Keratinocyte (primary cell): ENCODE results near the gene MAML2. TPM values are rescaled to one million over a fixed set of nuclear protein-coding genes. Genes with fewer than 3 reads are reported as not detected.
"Not testable (repeated sequence)": the region's sequence is repeated elsewhere in the genome, so short reads cannot be mapped to it uniquely, and the experiment has no call there.

Experiments
- DNase-seq: peaks from one replicate; pipeline ENCODE4 v3.0.0-alpha.2; 2011; ENCODE audit warnings: low read depth, missing footprints, low spot score
- FAIRE-seq: peaks from 2 replicates; lab custom pipeline; 2011; peaks lifted over from hg19 to GRCh38; lab: Jason Lieb, UNC
- H2AFZ ChIP-seq: 2 replicates; pipeline ENCODE4 v1.6.0; 2012; ENCODE audit warnings: low read length, control low read depth, inconsistent platforms; ENCODE audit not compliant: control insufficient read depth
- H3K27ac ChIP-seq: 2 replicates; pipeline ENCODE4 v1.5.1; 2011; ENCODE audit warnings: low read length; ENCODE audit not compliant: control insufficient read depth, insufficient read depth
- H3K27me3 ChIP-seq: 3 replicates; pipeline ENCODE4 v1.6.0; 2011; ENCODE audit warnings: low read length; ENCODE audit not compliant: control insufficient read depth, insufficient read depth; ENCODE audit errors: extremely low read depth
- H3K36me3 ChIP-seq, 2 experiments: 2 replicates in 1 of 2; 3 replicates in 1 of 2; pipeline ENCODE4 v1.5.1; 2011; ENCODE audit warnings: low read length in 2 of 2, mild to moderate bottlenecking in 1 of 2; ENCODE audit not compliant: control insufficient read depth in 2 of 2, insufficient read depth in 2 of 2; ENCODE audit errors: extremely low read depth in 1 of 2
- H3K4me1 ChIP-seq: 3 replicates; pipeline ENCODE4 v1.5.1; 2011; ENCODE audit warnings: low read length; ENCODE audit not compliant: control insufficient read depth, insufficient read depth; ENCODE audit errors: extremely low read depth
- H3K4me2 ChIP-seq: 3 replicates; pipeline ENCODE4 v1.6.0; 2011; ENCODE audit warnings: low read depth, low read length; ENCODE audit not compliant: control insufficient read depth, insufficient read depth; ENCODE audit errors: extremely low read depth
- H3K4me3 ChIP-seq, 3 experiments: fragments of 200-600 bp in 1 of 3; sonication (generic) in 1 of 3; 2 replicates in 2 of 3; 3 replicates in 1 of 3; pipeline ENCODE4 v1.5.1; 2011 to 2016; ENCODE audit warnings: low read length in 3 of 3, mild to moderate bottlenecking in 3 of 3, control low read depth in 2 of 3, inconsistent platforms in 1 of 3, low read depth in 1 of 3, mixed read lengths in 1 of 3, mixed run types in 1 of 3, moderate library complexity in 1 of 3; ENCODE audit not compliant: control insufficient read depth in 2 of 3, insufficient read depth in 2 of 3; ENCODE audit errors: extremely low read depth in 1 of 3
- H3K79me2 ChIP-seq: 2 replicates; pipeline ENCODE4 v1.6.0; 2012; ENCODE audit warnings: low read length; ENCODE audit not compliant: control insufficient read depth, insufficient read depth
- H3K9ac ChIP-seq: 3 replicates; pipeline ENCODE4 v1.6.0; 2011; ENCODE audit warnings: low read length; ENCODE audit not compliant: control insufficient read depth, insufficient read depth; ENCODE audit errors: extremely low read depth
- H3K9me1 ChIP-seq: 3 replicates; pipeline ENCODE4 v1.6.0; 2011; ENCODE audit warnings: low read length; ENCODE audit not compliant: control insufficient read depth, insufficient read depth; ENCODE audit errors: extremely low read depth
- H3K9me3 ChIP-seq: 2 replicates; pipeline ENCODE4 v1.5.1; 2012; ENCODE audit warnings: low read depth, low read length; ENCODE audit not compliant: control insufficient read depth
- H4K20me1 ChIP-seq: 3 replicates; pipeline ENCODE4 v1.6.0; 2011; ENCODE audit warnings: low read length; ENCODE audit not compliant: control insufficient read depth, insufficient read depth; ENCODE audit errors: extremely low read depth
- CTCF ChIP-seq, 3 experiments: IDR thresholded peaks in 1 of 3; conservative IDR thresholded peaks in 1 of 3; optimal IDR thresholded peaks in 1 of 3; 2 replicates in 2 of 3; 3 replicates in 1 of 3; pipeline versions ENCODE3 to v1.5.1; 2011; ENCODE audit warnings: low read length in 3 of 3, mild to moderate bottlenecking in 3 of 3, moderate library complexity in 2 of 3, control low read depth in 1 of 3, inconsistent platforms in 1 of 3; ENCODE audit not compliant: insufficient read depth in 2 of 3; ENCODE audit errors: extremely low read depth in 1 of 3
- EZH2 ChIP-seq: IDR thresholded peaks from one replicate; pipeline ENCODE4 v1.6.1; 2012; ENCODE audit warnings: inconsistent platforms, mild to moderate bottlenecking, low read length, moderate library complexity
- dilution Hi-C: fragments of 300-500 bp; cut with MboI; formaldehyde crosslinking; loops from one replicate; pipeline ENCODE4 v1.7.0; 2020; ENCODE audit warnings: low sequenced_read_pairs; ENCODE audit not compliant: extremely low pct_ligation_motif_present
- polyA plus RNA-seq, 5 experiments: library from polyadenylated mRNA; depleted of rRNA in 3 of 5; stranded (reverse) in 3 of 5; stranded (forward) in 1 of 5; unstranded in 1 of 5; fragments of >200 nt; gene quantifications; 1 replicate in 1 of 5; 2 replicates in 3 of 5; 3 replicates in 1 of 5; pipeline versions ENCODE4 v1.2.1 to v1.2.3, GENCODE V29; 2011 to 2012; ENCODE audit warnings: missing spikeins in 2 of 5, low read depth in 1 of 5, low replicate concordance in 1 of 5

The MAML2 gene
- polyA plus RNA-seq, 1 donor (not counting 4 experiments of a cell fraction or from before 2014, with no cell fraction given): 4.2 TPM

GRCh38 chr11:96271777-96272176 lies 71.2 kb downstream of the MAML2 start:
- no peak overlapping the region for H3K4me2 ChIP-seq
- peaks cover 18% of the 10 kb centered on the region for H3K4me1 ChIP-seq
- FAIRE-seq: no peak
- no peak overlapping the region for H3K27ac ChIP-seq
- no peaks in the 10 kb centered on the region for H3K79me2 ChIP-seq
- H2AFZ ChIP-seq: no peak overlapping the region
- TF ChIP-seq CTCF (optimal IDR thresholded peaks at IDR 0.05 in 1 of 3, IDR thresholded peaks at IDR 0.05 in 1 of 3, conservative IDR thresholded peaks at IDR 0.05 in 1 of 3; ENCODE audit: extremely low read depth in 1 of 3, insufficient read depth in 2 of 3, low read length in 3 of 3): no peak
- no peak for TF ChIP-seq EZH2
- no peaks in the 10 kb centered on the region for H3K36me3 ChIP-seq
- H4K20me1 ChIP-seq: no peaks in the 10 kb centered on the region
- H3K9me1 ChIP-seq: no peaks in the 10 kb centered on the region
- H3K4me3 ChIP-seq: no peak overlapping the region
- DNase-seq: no peak
- no peaks in the 10 kb centered on the region for H3K27me3 ChIP-seq
- no peak overlapping the region for H3K9ac ChIP-seq
- dilution Hi-C loops: no loop called here
- no peaks in the 10 kb centered on the region for H3K9me3 ChIP-seq

GRCh38 chr11:96271352-96271751 lies 71.6 kb downstream of the MAML2 start:
- H3K4me2 ChIP-seq, H4K20me1 ChIP-seq, H3K9me1 ChIP-seq, H3K4me3 ChIP-seq, H3K9me3 ChIP-seq, H3K27ac ChIP-seq, H2AFZ ChIP-seq, H3K36me3 ChIP-seq, DNase-seq, H3K79me2 ChIP-seq, FAIRE-seq, dilution Hi-C loops, H3K9ac ChIP-seq, H3K27me3 ChIP-seq: not testable (repeated sequence)
- peaks cover 16% of the 10 kb centered on the region for H3K4me1 ChIP-seq

- H3K27me3 ChIP-seq, H2AFZ ChIP-seq, H3K4me2 ChIP-seq, FAIRE-seq, H3K36me3 ChIP-seq, dilution Hi-C loops, H3K9me1 ChIP-seq, H3K79me2 ChIP-seq, H4K20me1 ChIP-seq, H3K9ac ChIP-seq, DNase-seq, H3K27ac ChIP-seq, H3K9me3 ChIP-seq, H3K4me3 ChIP-seq: not testable (repeated sequence)
- H3K4me1 ChIP-seq: peaks cover 11% of the 10 kb centered on the region
These were observed 74.5 kb downstream of the MAML2 start for GRCh38 chr11:96268527-96268926.
